NCI-H1092 (cell line): ENCODE measurements around the gene SGPL1.

Experiments
- DNase-seq: peaks from one replicate; lab custom pipeline; 2025; lab: John Stamatoyannopoulos, UW

SGPL1 gene

DNA sequence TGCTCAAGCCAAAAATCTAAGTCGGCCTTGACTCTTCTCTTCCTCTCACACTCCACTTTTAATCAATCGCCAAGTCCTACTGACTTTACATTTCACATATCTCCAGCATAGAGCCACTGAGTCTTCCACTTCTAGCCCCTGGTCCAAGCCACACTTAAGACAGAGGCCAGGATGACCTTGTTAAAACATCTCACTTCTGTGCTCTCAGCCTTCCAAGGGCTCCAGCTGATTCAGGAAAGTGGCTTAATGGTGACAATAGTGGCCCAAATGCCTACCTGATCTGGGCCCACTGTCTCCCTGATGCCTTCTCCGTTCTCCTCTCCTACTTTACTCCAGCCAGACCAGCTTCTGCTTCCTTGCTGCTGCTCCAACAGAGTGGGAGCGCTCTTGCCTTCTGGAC lies 35.0 kb upstream of the SGPL1 start:
- DNase-seq: no peak

DNA sequence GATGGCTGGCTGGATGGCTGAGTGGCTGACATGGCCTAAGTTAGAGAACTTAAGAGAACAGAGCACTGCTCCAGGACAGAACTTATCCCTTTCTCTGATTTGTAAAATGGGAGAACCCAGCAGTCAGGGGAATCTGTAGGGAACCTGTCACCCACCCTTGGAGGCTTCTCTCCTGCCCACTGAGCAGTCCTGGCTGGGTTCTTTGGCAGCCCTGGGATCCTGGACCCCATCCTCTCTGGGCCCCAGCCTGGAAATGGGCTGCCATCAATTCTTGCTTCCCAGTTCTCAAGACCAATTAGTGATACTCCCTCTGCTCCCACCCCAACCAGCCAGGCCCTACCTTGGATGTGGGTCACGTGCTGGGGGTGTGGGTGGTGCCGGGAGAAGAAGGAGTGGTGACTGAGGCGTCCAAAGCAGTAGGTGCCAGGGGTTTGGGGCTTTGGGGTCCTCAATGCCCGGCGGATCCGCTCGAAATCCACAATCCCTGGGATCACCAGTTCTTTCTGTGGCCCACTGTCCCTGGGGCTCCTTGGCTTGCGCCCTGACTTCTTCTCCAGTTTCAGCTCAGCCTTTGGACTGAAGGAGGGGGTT lies 34.2 kb upstream of the SGPL1 start:
- no peak for DNase-seq

DNA sequence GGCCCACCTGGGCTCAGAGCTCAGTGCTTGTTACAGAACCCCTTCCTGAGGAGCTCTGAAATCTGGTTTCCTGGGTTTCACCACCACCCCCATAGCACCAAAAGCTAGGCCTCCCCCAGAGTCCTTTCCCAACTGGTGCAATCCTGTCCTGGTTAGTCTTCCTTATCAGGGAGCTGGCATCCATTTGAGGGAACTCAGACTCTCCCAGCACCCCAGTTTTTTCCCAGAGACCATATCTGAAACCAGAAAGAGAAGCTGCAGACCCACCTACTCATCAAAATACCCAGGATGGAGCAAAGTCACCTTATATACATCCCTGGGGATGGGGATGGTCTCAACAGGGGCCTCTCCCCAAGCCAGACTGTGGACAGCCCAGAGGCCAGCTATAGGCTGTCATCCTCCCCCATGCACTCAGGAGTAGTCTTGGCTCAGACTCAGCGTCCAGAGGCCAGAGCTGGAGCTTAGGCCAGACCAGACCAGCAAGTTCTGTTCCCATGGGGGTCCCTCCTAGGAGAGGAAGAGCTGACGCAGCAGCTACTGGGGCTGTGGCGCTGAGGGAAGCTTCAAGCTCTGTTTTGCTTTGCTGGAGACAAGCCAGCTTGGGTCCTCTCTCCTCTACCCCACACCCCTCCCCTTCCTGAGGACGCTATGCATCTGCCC lies 33.5 kb upstream of the SGPL1 start:
- DNase-seq: no peak

DNA sequence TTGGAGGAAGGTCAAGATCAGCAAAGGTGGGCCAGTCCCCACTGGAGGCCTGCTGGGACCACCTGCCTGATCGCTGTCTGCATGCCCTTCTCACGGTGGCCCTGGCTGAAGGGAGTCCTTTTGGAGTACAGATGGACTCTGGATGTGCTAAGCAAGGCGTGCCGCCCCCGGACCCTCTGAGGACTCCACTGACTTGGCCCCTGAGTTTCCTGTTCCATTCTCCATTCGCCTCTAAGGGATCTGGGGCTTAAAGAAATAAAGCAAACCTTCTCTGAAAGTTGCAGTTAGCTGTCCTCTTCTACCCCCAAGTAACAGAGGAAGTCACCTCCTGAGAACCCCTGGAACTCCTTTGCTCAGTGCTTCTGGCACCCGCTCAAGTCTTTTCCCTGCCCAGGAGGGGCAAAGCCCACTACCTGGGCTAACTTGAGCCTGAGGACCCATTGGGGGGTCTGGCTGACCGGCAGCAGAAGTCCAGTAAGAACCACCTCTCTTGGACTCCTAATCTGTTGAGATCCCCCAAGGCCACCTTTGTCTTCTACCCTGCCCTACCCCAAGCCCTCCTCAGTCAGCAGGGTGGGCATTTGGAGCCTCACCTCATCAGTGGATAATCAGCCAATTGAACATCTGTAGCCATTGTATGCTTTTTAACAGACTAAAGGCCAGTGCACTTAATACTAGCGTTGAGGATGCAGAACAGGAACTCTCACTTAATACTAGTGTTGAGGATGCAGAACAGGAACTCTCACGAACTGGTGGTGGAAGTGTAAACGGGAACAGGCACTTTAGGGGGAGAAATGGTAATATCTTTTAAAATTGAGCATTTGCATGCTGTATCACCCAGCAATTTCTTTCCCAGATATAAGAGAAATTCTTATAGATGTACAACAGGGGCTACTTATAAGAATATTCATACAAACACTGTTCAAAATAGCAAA lies 32.7 kb upstream of the SGPL1 start:
- no peak for DNase-seq

DNA sequence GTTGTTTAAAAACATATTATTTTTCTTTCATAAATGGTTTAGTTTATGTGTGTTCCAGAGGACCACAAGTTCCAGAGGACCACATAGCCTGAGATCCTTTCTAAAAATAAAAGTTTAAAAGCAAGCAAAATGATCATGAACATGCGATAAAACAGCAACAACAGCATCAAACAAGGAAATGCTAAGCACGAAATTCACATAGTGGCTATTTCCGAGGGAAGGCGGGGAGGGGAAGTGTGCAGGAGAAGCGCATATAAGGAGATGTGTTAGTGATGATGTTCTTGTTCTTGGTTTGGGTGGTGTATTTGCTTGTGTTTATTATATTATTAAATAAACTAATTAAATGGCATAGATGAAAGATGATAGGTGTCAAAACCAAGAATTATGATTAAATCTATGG lies 31.7 kb upstream of the SGPL1 start:
- no peak for DNase-seq

DNA sequence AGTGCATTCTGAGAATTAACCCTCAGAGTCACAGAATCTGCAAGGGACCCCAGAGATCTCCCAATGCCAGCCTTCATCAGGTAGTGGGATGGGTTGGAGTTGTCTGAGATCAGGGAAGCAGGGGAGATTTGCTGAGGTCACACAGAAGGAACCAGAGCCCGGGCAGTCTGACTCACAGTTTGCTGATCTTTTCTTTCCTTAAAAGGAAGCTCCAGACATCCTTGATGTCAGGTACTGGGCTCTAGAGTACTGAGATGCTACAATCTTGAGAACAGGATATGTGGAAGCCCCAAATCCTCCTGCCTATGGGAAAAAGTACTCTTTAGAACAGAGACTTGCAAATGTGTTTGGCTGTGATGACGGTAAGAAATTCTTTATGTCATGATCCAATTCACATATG lies 31.3 kb upstream of the SGPL1 start:
- DNase-seq: no peak

DNA sequence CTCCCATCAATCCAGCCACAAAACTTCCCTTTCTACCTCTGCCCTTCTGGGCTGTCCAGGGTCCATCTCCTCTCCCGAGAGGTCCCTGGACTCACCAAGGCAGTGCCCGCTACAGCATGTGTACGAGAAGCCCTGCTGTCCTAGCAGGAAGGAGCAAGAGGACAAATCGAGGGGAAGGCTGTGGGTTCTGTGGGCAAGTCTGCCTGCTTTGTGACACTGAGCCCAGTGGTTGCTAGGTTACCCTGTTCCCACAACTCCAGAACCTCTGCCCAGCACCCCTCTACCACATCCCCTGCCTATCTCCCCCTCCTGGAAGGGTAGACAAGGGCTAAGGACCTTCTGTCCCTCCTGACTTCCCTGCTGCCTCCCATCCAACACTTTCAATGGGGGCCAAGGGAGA lies 30.6 kb upstream of the SGPL1 start, which contains the start of gene TBATA:
Gene TBATA, minus strand, starts transcription at position 188 of the 400 bp plus-strand sequence. CDS start 1,998 bp downstream, outside the sequence.
- DNase-seq: no peak

DNA sequence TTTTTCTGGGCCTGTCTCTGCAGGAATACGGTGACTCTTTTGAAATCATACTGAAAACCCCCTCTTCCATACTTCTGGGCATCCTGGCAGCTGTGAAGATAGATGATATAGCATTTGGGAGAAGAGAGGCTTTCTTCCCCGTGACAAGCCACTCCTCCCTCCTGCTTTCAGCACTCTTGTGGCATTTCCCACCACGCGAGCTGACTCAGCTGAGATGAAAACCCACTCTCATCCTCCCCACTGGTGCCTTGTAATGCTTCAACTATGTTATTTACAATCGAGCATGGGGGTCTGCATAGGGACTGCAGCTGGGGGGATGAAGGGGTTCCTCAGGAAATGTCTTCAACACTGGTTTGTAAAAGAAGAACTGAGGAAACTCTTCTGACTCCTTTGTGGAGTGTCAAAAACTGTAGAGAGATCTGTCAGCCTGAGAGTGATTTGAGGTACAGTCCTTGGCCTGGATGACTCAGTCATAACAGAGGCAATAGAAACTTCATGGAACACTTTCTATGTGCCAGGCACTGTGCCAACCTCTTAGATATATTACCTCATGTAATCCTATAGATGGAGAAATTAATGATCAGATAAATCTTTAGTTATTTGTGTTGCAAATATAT lies 28.8 kb upstream of the SGPL1 start:
- DNase-seq: no peak

DNA sequence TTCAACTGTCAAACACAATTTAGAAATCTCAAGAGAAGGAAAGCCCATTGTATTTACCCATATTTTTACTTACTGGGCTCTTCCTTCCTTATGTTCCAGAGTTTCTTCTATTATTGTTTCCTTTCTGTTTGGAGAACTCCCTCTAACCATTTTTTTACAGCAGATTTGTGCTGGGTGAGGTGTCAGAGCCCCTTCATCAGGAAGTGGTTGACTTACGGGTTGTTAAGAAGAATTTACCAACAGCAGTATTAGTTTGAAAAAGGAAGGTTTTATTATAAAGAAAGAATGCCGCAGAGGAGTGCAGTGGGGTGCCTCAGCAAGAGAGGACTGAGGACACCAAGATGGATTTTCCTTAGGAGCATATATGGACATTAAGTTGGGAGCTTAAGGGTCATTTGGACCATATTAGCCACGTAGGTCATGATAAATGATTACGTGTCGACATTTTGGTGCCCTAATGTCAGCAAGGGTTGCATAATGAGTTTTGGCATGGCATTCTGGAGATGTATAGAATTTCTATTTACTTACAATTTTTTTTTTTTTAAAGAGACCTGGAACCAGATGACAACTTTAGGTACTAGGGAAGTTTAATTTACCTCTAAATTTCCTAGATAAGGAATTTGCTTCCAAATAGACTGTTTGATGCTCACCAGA lies 24.2 kb upstream of the SGPL1 start:
- DNase-seq: no peak

DNA sequence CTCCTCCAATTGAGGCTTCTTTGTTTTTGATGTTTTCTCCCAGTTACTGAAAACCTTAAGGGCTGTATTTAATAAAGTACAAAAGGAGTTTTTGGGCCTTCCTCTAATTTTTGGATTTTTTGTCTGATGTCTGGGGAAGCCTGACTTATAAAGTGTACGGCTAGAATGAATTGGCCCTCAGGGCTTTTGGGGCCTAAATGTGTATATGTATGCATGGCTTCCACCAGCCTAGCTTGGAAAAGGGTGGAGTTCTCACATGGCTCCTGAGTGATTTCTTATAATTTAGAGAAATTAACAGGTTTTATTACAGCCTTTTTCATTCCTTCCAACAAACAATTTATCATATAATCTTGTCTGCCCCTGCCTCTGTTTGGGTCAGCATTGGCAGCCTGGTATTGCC lies 20.1 kb upstream of the SGPL1 start:
- no peak for DNase-seq

DNA sequence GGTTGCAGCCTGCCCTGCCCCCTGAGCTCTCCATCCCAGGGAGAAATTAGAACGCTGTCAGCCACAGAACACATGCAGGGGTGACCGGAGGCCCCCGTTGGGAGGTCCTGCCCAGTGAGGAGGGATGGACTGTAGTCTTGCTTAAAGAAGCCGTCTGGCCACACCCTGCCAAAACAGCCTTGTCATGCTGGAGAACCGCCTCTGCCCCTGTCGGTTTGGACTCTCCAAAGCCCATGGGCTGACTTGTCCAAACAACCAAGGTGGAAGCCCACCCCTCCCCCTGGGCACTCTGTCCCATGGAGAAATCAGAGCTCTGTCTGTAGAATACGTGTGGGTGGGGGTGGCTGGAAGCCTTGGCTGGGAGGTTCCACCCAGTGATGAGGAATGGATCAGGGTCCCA lies 17.9 kb upstream of the SGPL1 start:
- no peak for DNase-seq

DNA sequence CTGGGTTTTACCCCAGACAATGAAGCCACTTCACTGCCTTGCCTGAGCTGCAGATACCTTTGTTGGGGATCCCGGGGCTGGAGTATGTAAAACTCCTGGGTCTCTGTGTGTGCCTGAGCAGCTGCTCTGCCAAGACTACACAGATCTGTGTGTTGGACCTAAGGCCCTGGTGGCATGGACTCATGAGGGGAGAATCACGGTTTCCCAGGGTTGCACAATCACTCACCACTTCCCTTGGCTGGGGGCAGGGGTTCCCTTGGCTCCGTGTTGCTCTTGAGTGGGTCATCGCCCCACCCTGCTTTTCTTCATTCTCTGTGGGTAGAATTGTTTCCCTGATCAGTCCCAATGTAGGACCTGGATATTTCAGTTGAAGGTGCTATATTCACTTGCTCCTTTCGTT lies 16.6 kb upstream of the SGPL1 start:
- no peak for DNase-seq

DNA sequence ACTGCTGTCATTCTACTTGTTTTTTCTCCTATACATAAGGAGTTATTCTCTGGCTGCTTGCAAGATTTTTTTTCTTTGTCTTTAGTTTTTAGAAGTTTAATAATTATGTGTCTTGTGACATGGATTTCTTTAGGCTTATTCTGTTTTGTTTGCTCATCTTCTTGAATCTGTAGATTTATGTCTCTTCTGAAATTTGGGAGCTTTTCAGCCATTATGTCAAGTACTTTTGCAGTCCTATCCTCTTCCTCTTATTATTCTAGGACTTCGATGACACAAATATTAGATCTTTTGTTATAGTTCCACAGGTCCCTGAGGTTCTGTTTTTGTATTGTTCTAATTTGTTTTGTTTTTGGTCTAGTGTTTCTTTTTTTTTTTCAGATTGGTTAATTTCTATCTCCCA lies 13.9 kb upstream of the SGPL1 start:
- DNase-seq: no peak

DNA sequence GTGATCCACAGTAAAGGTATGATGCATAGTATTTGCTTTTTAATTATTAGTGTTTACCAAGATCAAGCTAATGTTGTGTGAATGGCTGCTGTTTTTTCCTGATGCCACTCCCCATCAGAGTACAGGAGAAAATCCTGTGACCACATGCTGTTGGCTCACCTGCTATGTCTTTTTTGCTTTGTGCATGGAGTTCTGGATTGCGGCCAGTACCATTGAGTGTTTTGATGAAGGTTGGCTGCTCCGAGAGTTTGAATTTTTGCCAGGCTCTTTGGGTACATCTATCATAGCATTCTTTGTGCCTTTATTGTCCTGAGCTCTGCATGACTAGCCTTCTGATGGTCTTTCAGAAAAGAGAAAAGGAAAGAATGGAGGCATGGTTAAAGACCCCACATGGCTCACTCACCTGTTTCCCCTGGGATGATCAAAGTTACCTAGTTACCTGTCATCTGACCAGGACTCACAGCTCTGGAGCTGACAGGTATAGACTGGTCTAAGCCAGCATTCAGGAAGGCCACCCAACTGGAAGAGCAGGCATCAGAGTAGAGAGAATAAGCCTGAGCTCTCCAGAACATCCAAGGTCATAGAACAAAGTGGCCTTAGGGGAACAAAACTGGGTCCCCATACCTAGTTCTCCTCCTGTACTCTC lies 11.8 kb upstream of the SGPL1 start:
- peak; percentile 89 for DNase-seq

DNA sequence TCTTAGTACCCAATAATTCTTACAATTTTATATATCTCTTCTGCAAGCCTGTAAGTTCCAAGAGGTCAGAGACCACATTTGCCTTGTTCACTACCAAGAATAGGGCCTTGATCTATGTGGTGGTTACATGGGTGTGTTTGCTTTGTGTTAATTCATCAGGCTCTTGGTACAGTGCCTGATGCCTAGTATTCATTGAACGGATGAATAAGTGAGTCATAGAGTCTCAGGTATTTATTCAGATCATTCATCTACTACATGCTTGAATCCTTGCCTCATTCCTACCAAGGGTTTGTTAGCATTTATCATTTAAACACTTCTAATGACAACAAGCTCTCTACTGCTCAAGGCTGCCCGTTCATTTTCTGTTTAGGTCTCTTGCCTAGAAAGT lies 11.3 kb upstream of the SGPL1 start:
- DNase-seq: no peak

DNA sequence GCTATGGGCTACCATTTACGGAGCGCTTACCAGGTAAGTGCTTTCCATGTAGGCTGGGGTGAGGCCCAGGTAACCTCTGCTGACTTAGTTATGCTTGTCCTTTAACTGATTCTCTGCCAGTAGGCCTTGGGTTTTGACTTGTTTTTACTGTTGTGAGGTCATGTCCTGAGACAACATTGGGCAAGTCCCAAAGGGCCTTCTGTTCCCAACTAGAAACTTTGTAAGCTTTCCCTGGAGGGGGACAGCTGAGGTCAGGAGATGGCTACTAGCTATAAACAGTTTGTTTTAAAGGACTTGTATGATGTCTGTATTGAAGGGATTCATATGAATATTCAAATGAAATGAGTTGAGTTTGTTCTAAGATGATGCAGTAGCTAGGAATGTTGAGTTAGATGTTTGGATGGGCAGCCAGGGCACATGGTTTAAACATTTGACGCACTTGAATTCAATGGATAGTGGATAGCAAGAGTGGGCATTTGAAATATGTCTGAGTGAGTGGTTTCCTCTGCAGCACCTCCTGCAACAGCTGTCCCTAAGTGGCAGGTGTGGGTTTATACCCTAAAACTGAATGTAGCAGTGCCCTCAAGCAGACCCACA lies 10.0 kb upstream of the SGPL1 start:
- no peak for DNase-seq

DNA sequence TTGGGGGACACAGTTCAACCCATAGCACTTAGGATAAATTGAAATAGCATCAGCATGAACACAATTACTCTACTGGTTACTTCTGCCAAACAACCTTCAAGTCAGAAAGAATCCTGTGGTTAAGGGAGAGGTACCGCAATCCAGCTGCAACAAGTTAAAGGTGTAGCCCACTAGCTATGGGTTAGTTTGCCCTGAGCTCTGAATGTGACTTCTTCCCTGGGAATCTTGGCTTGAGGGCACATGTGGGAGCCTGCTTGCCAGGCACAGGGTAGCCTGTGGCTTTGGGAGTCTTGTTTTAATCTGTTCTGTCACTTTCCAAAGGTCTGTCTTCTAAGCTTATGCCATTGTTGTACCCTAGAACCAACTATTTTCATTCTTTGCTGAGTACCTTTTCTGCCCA lies 8.9 kb upstream of the SGPL1 start:
- DNase-seq: no peak

DNA sequence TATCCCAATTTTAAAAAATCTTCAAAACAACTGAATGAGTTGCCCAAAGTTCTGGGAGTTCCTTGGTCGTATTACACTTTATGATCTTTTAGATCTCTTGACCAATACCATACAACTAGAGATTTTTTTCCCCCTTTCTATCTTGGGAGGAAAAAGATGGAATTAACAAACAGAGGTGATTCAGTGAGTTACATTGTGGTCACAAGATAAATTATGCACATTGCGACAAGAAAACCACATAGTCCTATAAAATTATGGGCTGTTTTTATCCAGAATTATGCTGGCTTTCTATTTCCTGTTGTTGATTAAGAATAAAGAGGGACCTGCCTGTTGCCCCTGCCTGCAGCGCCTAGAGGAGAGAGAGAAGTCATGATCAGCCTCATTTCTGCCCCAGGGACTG lies 8.2 kb upstream of the SGPL1 start:
- DNase-seq: no peak

DNA sequence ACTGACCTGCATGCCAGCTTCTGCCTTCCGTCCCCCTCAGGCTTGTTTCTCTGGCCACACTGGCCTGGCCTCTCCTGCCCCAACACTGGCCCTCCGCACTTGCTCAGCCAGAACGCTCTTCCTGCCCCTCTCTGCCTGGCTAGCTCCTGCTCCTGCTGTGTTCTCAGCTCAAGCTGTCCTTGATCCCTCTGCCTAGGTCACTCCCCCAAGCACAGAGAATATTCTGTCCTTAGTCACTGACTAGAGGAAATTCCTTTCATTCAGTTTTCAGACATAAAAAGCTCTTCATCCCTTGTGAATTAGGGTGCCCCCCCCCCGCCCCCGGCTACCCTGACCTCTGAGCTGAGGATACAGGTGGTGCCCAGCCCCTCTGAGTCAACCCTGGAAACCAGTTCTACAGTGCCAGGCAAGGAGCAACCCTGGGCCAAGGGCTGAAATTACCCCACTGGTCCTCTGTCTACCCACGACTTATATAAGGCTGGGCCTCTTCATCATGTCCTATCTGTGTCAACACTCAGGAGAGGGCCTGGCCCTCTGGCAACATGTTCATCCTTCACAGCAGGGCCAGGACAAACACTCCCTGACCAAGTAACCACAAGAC lies 6.6 kb upstream of the SGPL1 start:
- no peak for DNase-seq

DNA sequence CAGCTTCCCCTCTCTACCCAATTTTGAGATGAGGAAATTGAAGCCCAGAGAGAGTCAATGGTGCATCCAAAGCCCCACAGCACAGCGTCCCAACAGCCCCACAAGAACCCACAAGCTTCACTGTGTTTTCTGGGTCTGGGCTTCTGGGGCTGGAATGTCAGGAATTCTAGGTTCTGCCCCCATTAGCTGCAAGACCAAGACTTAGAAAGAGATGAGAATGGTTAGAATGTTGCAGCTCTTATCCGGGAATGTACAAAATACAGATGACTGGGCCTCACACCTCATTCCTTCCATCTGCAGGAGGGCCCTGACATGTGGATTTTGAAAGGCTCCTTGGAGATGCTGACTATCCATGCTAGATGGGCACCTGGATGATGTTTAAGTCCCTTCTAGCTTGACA lies 6.0 kb upstream of the SGPL1 start:
- no peak for DNase-seq

DNA sequence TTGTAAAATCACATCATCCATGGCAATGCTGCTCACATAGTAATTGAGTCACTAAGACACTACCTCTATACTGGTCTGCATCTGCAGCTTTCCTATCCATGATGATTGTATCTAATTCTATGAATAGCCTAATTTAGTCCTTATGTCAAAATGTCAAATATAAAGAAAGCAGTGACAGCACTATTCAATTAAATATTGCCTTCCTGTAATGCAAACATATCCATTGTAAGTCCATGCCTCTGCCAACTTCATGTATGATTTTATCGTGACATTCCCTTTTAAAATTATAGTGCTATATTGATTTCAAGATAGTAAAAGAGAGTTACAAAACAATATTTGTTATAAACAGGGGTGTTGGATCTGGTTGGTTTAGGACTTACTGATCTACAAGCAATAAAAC lies 4.8 kb upstream of the SGPL1 start:
- DNase-seq: no peak
